Activated naive CD4-positive, alpha-beta T cell treated with anti-CD3 and anti-CD28 coated beads for 36 hours (primary cell): Measurements from ENCODE around the gene NECTIN4. TPM values are rescaled to one million over a fixed set of nuclear protein-coding genes. Genes with fewer than 3 reads are reported as not detected.

ENCODE experiments used
- CTCF ChIA-PET: fragments of 350-600 bp; sonication (Branson Sonifier 250); formaldehyde crosslinking; loops from one replicate; lab custom pipeline; 2021; ENCODE audit warnings: antibody characterized with exemption; lab: Charles Lee
- DNase-seq: peaks from one replicate; pipeline ENCODE4 v3.0.0-alpha.2; 2020
- H3K27ac Mint-ChIP-seq: one replicate; pipeline ENCODE4 v1.8.0; 2021; ENCODE audit warnings: mild to moderate bottlenecking, mixed read lengths
- H3K27me3 Mint-ChIP-seq: one replicate; pipeline ENCODE4 v1.8.0; 2021; ENCODE audit warnings: low read depth, mixed read lengths
- H3K36me3 Mint-ChIP-seq: one replicate; pipeline ENCODE4 v1.8.0; 2021; ENCODE audit warnings: low read depth, mixed read lengths
- H3K4me1 Mint-ChIP-seq: one replicate; pipeline ENCODE4 v1.8.0; 2021; ENCODE audit warnings: low read depth, mixed read lengths
- H3K4me3 Mint-ChIP-seq: one replicate; pipeline ENCODE4 v1.8.0; 2021; ENCODE audit warnings: mild to moderate bottlenecking, moderate library complexity, mixed read lengths
- H3K9me3 Mint-ChIP-seq: one replicate; pipeline ENCODE4 v1.8.0; 2021; ENCODE audit warnings: mixed read lengths
- intact Hi-C: fragments of 100-400 bp; cut with micrococcal nuclease; formaldehyde crosslinking; loops from one replicate; pipeline ENCODE4 v1.15.1; 2023
- total RNA-seq, 2 experiments: library from RNA; stranded (reverse); gene quantifications; one replicate each; pipeline ENCODE4 v1.2.3, GENCODE V29; 2021

Gene NECTIN4
- total RNA-seq, 2 experiments from 2014 or later: not detected

DNA sequence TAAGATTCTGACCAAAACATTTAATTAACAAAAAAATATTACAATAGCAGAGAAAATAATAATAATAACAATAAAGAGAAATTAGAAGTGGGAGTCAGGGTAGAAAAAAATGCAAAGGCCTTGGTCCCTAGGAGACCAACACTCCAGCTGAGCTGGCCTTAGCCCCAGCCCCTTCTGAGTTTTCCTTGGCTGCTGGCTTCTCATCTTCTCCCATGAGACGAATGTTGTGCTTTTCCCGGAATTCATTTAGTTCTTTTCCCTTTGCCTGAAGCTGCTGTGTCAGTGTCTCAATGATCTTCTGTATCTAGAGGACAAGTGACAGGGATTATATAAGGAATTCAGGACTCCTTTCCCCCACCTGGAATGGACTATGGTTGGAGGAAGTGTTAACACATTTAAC, 11.2 kb upstream of the NECTIN4 start:
- Mint-ChIP-seq H3K27ac (no peak overlapping the region), H3K4me1 (peaks cover 36% of the 10 kb centered on the region), H3K4me3 (no peak overlapping the region), H3K9me3 (no peaks in the 10 kb centered on the region), H3K36me3 (peaks cover 21% of the 10 kb centered on the region), H3K27me3 (no peaks in the 10 kb centered on the region)
- no peak for DNase-seq
- intact Hi-C loops: no loop called here
- CTCF ChIA-PET: interaction anchor here (1.7 to 10.0 kb wide), 4 partner anchors 30 to 112 kb away, joined by 4 to 221 read pairs (median 117); partner anchors contain the start of genes ARHGAP30, TSTD1 and USF1

DNA sequence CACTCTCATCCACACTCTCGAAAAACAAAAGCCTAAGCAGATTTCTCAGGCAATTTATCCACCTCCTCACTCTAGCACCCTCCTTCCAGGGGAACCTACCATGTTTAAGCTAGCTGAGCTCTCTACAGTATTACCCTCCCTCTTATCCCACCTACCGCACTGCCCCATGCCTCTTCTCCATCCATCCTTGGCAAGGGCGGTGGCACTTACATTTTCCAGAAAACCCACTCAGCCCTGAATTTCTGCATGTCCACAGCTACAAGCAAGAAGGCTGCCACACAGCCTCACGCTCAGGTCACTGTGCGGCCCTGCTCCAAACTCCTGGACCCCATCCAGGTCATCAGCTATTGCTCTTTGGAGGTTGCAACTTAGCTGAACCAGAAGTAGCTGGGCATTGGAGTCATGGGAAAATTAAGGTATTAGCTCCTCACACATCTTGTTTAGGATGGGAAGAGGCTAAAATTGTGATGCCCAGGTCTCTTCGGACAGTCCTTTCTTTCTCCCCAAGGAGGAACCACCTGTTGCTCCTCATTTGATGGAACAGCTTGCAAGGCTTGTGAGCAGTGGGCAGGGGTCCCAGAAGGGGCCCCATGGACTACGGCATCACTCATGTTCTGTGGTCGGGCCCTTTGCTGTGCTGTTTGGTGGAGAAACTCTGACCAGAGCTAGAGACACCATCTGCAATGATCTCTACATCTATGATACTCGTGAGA, 9.9 kb upstream of the NECTIN4 start:
- no peak for DNase-seq
- intact Hi-C loops: loop anchor here (2.0 to 5.0 kb wide), 3 partner anchors 37 to 372 kb away; no protein-coding TSS in a partner anchor
- CTCF ChIA-PET: interaction anchor here (0.8 to 10.0 kb wide), 11 partner anchors 11 to 148 kb away, joined by 3 to 221 read pairs (median 9); partner anchors contain the start of genes ARHGAP30, NECTIN4, TSTD1 and USF1
- Mint-ChIP-seq H3K4me3 (peak overlapping the region; percentile 30), H3K27ac (peak overlapping the region; percentile 6), H3K4me1 (peaks cover 38% of the 10 kb centered on the region), H3K36me3 (peaks cover 21% of the 10 kb centered on the region), H3K9me3 (no peaks in the 10 kb centered on the region), H3K27me3 (no peaks in the 10 kb centered on the region)

GRCh38 chr1:161098210-161099068, 9.1 kb upstream of the NECTIN4 start, which contains the start of gene KLHDC9:
Gene KLHDC9 (plus strand): TSS chr1:161098361. CDS start chr1:161098536, 175 bp downstream.
- intact Hi-C loops: loop anchor here (1.0 to 5.0 kb wide), 4 partner anchors 36 to 371 kb away; partner anchors contain the start of gene TSTD1
- Mint-ChIP-seq H3K4me1 (peaks cover 39% of the 10 kb centered on the region), H3K9me3 (no peaks in the 10 kb centered on the region), H3K27ac (peak within 1 kb of the TSS; percentile 54), H3K27me3 (no peaks in the 10 kb centered on the region), H3K36me3 (peaks cover 18% of the 10 kb centered on the region), H3K4me3 (peak within 1 kb of the TSS; percentile 70)
- CTCF ChIA-PET: interaction anchor here (0.6 to 10.0 kb wide), 24 partner anchors 10 to 375 kb away, joined by 3 to 221 read pairs (median 6); partner anchors contain the start of genes ARHGAP30, F11R, NECTIN4 and TOMM40L
- peak; percentile 78 for DNase-seq

DNA sequence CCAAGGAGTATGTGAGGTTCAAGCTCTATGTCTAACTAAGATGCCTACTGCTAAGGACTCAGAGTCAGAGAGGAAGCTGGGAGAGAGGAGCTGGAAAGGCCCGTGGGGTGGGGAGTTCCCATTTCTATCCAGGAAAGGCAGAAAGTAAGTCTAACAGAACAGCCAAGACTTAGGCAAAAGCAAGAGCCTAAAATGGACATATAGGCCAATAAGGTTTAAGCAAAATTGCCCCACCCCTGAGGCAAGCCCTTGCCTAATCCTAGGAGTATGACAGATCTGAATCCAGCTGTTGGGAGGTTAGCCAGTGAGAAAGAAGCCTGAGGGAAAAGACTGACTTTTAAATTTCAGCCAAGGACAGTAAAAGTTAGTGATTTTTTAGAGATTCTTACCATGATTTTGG, 7.2 kb upstream of the NECTIN4 start:
- no peaks in the 10 kb centered on the region for H3K9me3 Mint-ChIP-seq
- peaks cover 57% of the 10 kb centered on the region for H3K4me1 Mint-ChIP-seq
- H3K36me3 Mint-ChIP-seq: peaks cover 10% of the 10 kb centered on the region
- H3K27ac Mint-ChIP-seq: no peak overlapping the region
- H3K4me3 Mint-ChIP-seq: no peak overlapping the region
- intact Hi-C loops: loop anchor here (2.0 to 5.0 kb wide), 3 partner anchors 34 to 369 kb away; no protein-coding TSS in a partner anchor
- CTCF ChIA-PET: interaction anchor here (1.1 to 10.0 kb wide), 15 partner anchors 11 to 142 kb away, joined by 4 to 221 read pairs (median 7); partner anchors contain the start of genes ARHGAP30, ITLN2, TSTD1 and USF1
- no peak for DNase-seq
- H3K27me3 Mint-ChIP-seq: no peaks in the 10 kb centered on the region

DNA sequence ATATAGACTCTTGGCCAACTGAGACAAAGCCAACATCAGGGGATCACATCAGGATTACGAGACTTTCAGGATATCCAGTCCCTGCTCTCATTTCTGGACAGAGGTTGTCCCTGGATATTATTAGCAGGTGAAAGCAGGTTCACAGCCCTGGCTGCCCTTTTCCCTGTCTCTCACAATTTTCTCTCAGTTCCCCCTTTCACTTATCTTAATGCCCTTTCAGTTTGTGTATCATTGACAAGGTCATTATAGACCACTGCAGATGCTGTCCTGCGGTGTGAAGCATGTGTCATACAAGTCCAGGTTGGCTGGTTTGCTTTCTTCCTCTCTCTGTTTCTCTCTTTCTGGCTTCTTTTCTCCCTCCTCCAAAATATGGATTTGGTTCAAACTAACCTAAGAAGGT, 6.7 kb upstream of the NECTIN4 start:
- DNase-seq: no peak
- no peak overlapping the region for H3K4me3 Mint-ChIP-seq
- peaks cover 7% of the 10 kb centered on the region for H3K36me3 Mint-ChIP-seq
- H3K27me3 Mint-ChIP-seq: no peaks in the 10 kb centered on the region
- no peak overlapping the region for H3K27ac Mint-ChIP-seq
- CTCF ChIA-PET: interaction anchor here (1.0 to 10.0 kb wide), 13 partner anchors 11 to 107 kb away, joined by 3 to 221 read pairs (median 8); partner anchors contain the start of genes ARHGAP30, TSTD1 and USF1
- peaks cover 60% of the 10 kb centered on the region for H3K4me1 Mint-ChIP-seq
- H3K9me3 Mint-ChIP-seq: no peaks in the 10 kb centered on the region
- intact Hi-C loops: loop anchor here (2.0 to 5.0 kb wide), 3 partner anchors 34 to 369 kb away; no protein-coding TSS in a partner anchor

DNA sequence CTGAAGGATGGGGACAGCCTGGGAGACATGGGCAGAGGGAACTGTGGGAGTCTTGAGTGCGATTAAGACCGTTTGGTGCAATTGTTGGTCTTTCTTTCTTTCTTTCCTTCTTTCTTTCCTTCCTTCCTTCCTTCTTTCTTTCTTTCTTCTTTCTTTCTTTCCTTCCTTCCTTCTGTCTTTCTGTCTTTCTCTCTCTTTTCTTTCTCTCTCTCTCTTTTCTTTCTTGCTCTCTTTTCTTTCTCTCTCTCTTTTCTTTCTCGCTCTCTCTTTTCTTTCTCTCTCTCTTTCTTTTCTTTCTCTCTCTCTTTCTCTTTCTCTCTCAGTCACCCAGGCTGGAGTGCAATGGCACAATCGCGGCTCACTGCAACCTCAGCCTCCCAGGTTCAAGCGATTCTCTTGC, 5.9 kb upstream of the NECTIN4 start:
- H3K9me3 Mint-ChIP-seq: no peaks in the 10 kb centered on the region

GRCh38 chr1:161094481-161094880, 5.1 kb upstream of the NECTIN4 start:
- DNase-seq: no peak
- no peaks in the 10 kb centered on the region for H3K36me3 Mint-ChIP-seq
- CTCF ChIA-PET: interaction anchor here (0.7 to 10.0 kb wide), 6 partner anchors 23 to 99 kb away, joined by 4 to 221 read pairs (median 55); partner anchors contain the start of genes ARHGAP30, TSTD1 and USF1
- no peaks in the 10 kb centered on the region for H3K9me3 Mint-ChIP-seq
- intact Hi-C loops: no loop called here
- peaks cover 70% of the 10 kb centered on the region for H3K4me1 Mint-ChIP-seq
- no peak overlapping the region for H3K27ac Mint-ChIP-seq
- H3K4me3 Mint-ChIP-seq: no peak overlapping the region
- no peaks in the 10 kb centered on the region for H3K27me3 Mint-ChIP-seq

More for the DNA sequence above, 5.9 kb upstream of the NECTIN4 start:
- CTCF ChIA-PET: interaction anchor here (0.7 to 10.0 kb wide), 8 partner anchors 24 to 107 kb away, joined by 3 to 221 read pairs (median 8); partner anchors contain the start of genes ARHGAP30, TSTD1 and USF1
- peaks cover 68% of the 10 kb centered on the region for H3K4me1 Mint-ChIP-seq
- no peak for DNase-seq
- no peak overlapping the region for H3K4me3 Mint-ChIP-seq
- intact Hi-C loops: loop anchor here (5.0 kb wide), 2 partner anchors 33 to 368 kb away; no protein-coding TSS in a partner anchor
- H3K27me3 Mint-ChIP-seq: no peaks in the 10 kb centered on the region
- no peak overlapping the region for H3K27ac Mint-ChIP-seq
- H3K36me3 Mint-ChIP-seq: peaks cover 7% of the 10 kb centered on the region

- DNase-seq: peak; percentile 80
- H3K9me3 Mint-ChIP-seq: no peaks in the 10 kb centered on the region
- H3K4me1 Mint-ChIP-seq: peaks cover 61% of the 10 kb centered on the region
- H3K4me3 Mint-ChIP-seq: no peak overlapping the region
- intact Hi-C loops: loop anchor here (1.0 to 2.0 kb wide), 4 partner anchors 22 to 296 kb away; partner anchors contain the start of gene LY9
- H3K36me3 Mint-ChIP-seq: no peaks in the 10 kb centered on the region
- no peaks in the 10 kb centered on the region for H3K27me3 Mint-ChIP-seq
- CTCF ChIA-PET: interaction anchor here (0.6 to 10.0 kb wide), 9 partner anchors 22 to 257 kb away, joined by 3 to 221 read pairs (median 5); partner anchors contain the start of genes ARHGAP30, TSTD1 and USF1
- no peak overlapping the region for H3K27ac Mint-ChIP-seq
Observed at GRCh38 chr1:161092621-161093028, 3.3 kb upstream of the NECTIN4 start.

DNA sequence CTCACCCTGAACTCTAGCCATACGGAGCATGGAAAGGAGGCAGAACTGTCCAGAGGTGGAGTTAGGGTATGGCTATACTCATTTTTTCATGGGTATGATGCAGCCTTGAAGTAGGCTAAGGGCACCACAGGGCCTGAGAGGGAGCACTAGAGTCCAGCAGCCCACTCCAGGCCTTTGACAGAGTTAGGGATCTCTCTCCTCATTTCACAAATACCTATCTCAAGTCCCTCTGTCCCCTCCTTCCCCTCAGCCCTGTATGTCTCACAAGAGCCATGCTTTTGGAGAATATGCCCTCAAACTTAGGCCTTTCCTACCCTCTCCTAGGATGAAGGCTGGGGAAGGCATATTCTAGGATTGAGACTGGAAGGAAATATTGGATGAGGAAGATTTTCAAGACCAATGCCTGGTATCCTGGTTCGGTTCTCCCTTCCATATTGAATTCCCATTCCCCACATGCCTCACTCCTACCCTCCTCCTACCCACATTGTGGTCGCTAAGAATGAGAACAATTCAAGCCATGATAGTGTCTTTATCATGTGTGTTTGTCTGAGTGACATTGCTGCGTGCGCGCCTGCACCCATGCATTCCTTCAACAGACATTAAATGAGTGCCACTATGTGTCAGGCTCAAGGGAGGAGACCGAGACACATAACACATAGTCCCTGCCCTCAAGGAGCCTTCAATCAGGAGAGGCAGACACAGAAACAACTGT, 2.6 kb upstream of the NECTIN4 start:
- no peaks in the 10 kb centered on the region for H3K36me3 Mint-ChIP-seq
- H3K9me3 Mint-ChIP-seq: no peaks in the 10 kb centered on the region
- CTCF ChIA-PET: interaction anchor here (0.6 to 10.0 kb wide), 5 partner anchors 21 to 140 kb away, joined by 3 to 221 read pairs (median 5); partner anchors contain the start of gene ARHGAP30
- no peaks in the 10 kb centered on the region for H3K27me3 Mint-ChIP-seq
- H3K27ac Mint-ChIP-seq: no peak overlapping the region
- no peak for DNase-seq
- peaks cover 54% of the 10 kb centered on the region for H3K4me1 Mint-ChIP-seq
- H3K4me3 Mint-ChIP-seq: no peak overlapping the region
- intact Hi-C loops: loop anchor here (1.0 to 2.0 kb wide), 4 partner anchors 22 to 295 kb away; partner anchors contain the start of gene LY9

GRCh38 chr1:161091093-161091492, 1.7 kb upstream of the NECTIN4 start:
- H3K27me3 Mint-ChIP-seq: no peaks in the 10 kb centered on the region
- no peaks in the 10 kb centered on the region for H3K36me3 Mint-ChIP-seq
- CTCF ChIA-PET: interaction anchor here (0.6 to 1.5 kb wide), 2 partner anchors 19 to 351 kb away, joined by 3 read pairs; no protein-coding TSS in a partner anchor
- no peak overlapping the region for H3K4me3 Mint-ChIP-seq
- H3K9me3 Mint-ChIP-seq: no peaks in the 10 kb centered on the region
- no peak overlapping the region for H3K27ac Mint-ChIP-seq
- H3K4me1 Mint-ChIP-seq: peaks cover 46% of the 10 kb centered on the region
- DNase-seq: no peak
- intact Hi-C loops: no loop called here

GRCh38 chr1:161090617-161091016, 1.3 kb upstream of the NECTIN4 start:
- no peaks in the 10 kb centered on the region for H3K9me3 Mint-ChIP-seq

More at GRCh38 chr1:161090617-161091016, 1.3 kb upstream of the NECTIN4 start:
- Mint-ChIP-seq H3K27me3 (no peaks in the 10 kb centered on the region), H3K4me1 (peaks cover 45% of the 10 kb centered on the region), H3K36me3 (no peaks in the 10 kb centered on the region), H3K27ac (no peak overlapping the region), H3K4me3 (no peak overlapping the region)
- no peak for DNase-seq
- CTCF ChIA-PET: interaction anchor here (0.6 to 1.5 kb wide), 2 partner anchors 18 to 350 kb away, joined by 3 read pairs; no protein-coding TSS in a partner anchor
- intact Hi-C loops: no loop called here
